IMR-90 (cell line): ENCODE results near the gene MNDA. TPM values are rescaled to one million over a fixed set of nuclear protein-coding genes. Genes with fewer than 3 reads are reported as not detected.

Experiments
- ATAC-seq: fragments of 200-7000 bp; cut with Tn5 transposase; 2 replicates; pipeline ENCODE4 v1.9.1; 2020; ENCODE audit warnings: low read depth, mild to moderate bottlenecking, moderate library complexity
- BruUV-seq: library from RNA; stranded (reverse); fragments of 400-500 nt; replicated peaks from 2 replicates; lab custom pipeline; 2021; lab: Mats Ljungman, UMichigan
- CTCF ChIA-PET: fragments of 300-600 bp; formaldehyde crosslinking; extraction: SDS; loops from one replicate; lab custom pipeline; 2021; ENCODE audit warnings: antibody characterized with exemption; lab: Yijun Ruan, JAX
- POLR2A ChIA-PET: fragments of 300-600 bp; sonication (Branson Sonifier 250); formaldehyde crosslinking; loops from one replicate; lab custom pipeline; 2022; ENCODE audit warnings: antibody characterized with exemption; ENCODE audit not compliant: unreplicated experiment; lab: Charles Lee
- DNase-seq: peaks from one replicate; pipeline ENCODE4 v3.0.0; 2013
- H2AFZ ChIP-seq: replicated peaks from 2 replicates; pipeline ENCODE3; 2013; ENCODE audit warnings: low read length, mild to moderate bottlenecking; ENCODE audit not compliant: poor library complexity
- H2AK5ac ChIP-seq: 2 replicates; pipeline ENCODE4 v1.6.1; 2013; ENCODE audit warnings: low read depth, low read length, inconsistent platforms
- H2AK9ac ChIP-seq: replicated peaks from 2 replicates; pipeline ENCODE3; 2013; ENCODE audit warnings: mild to moderate bottlenecking, low read depth, low read length, moderate library complexity; ENCODE audit not compliant: poor library complexity
- H2BK120ac ChIP-seq: 2 replicates; pipeline ENCODE4 v1.6.1; 2013; ENCODE audit warnings: low read depth, low read length, inconsistent platforms
- H2BK15ac ChIP-seq: 3 replicates; pipeline ENCODE4 v1.6.1; 2013; ENCODE audit warnings: low read depth, low read length, inconsistent platforms
- H2BK20ac ChIP-seq: 2 replicates; pipeline ENCODE4 v1.6.1; 2013; ENCODE audit warnings: low read depth, mild to moderate bottlenecking, inconsistent platforms, low read length, moderate library complexity
- H2BK5ac ChIP-seq: 2 replicates; pipeline ENCODE4 v1.6.1; 2013; ENCODE audit warnings: mild to moderate bottlenecking, low read depth, low read length, inconsistent platforms; ENCODE audit not compliant: poor library complexity, severe bottlenecking
- H3K14ac ChIP-seq: replicated peaks from 2 replicates; pipeline ENCODE4 v1.6.1; 2013; ENCODE audit warnings: low read depth, low read length, inconsistent platforms
- H3K18ac ChIP-seq: 2 replicates; pipeline ENCODE4 v1.6.1; 2013; ENCODE audit warnings: low read depth, low read length, control low read depth
- H3K23ac ChIP-seq: 2 replicates; pipeline ENCODE4 v1.6.1; 2013; ENCODE audit warnings: low read depth, low read length, inconsistent platforms
- H3K27ac ChIP-seq: 2 replicates; pipeline ENCODE4 v1.5.1; 2013; ENCODE audit warnings: mild to moderate bottlenecking, control low read depth, low read length; ENCODE audit not compliant: insufficient read depth
- H3K27me3 ChIP-seq: 2 replicates; pipeline ENCODE4 v1.6.1; 2013; ENCODE audit warnings: low read length; ENCODE audit not compliant: control insufficient read depth, insufficient read depth
- H3K36me3 ChIP-seq: 2 replicates; pipeline ENCODE4 v1.6.1; 2013; ENCODE audit warnings: low read length, mixed read lengths; ENCODE audit not compliant: control insufficient read depth, insufficient read depth
- H3K4ac ChIP-seq: 2 replicates; pipeline ENCODE4 v1.6.1; 2013; ENCODE audit warnings: low read depth, low read length, inconsistent platforms
- H3K4me1 ChIP-seq: 2 replicates; pipeline ENCODE4 v1.6.1; 2013; ENCODE audit warnings: low read length, mixed read lengths; ENCODE audit not compliant: control insufficient read depth, insufficient read depth
- H3K4me2 ChIP-seq: 2 replicates; pipeline ENCODE4 v1.6.1; 2013; ENCODE audit warnings: low read depth, mild to moderate bottlenecking, control low read depth, low read length, moderate library complexity
- H3K4me3 ChIP-seq: 2 replicates; pipeline ENCODE4 v1.5.1; 2013; ENCODE audit warnings: low read depth, mild to moderate bottlenecking, control low read depth, low read length, moderate library complexity; ENCODE audit not compliant: insufficient read depth
- H3K56ac ChIP-seq: 2 replicates; pipeline ENCODE4 v1.6.1; 2013; ENCODE audit warnings: low read length, inconsistent platforms; ENCODE audit not compliant: insufficient read depth; ENCODE audit errors: extremely low read depth
- H3K79me1 ChIP-seq, 2 experiments: 2 replicates each; pipeline ENCODE4 v1.6.1; 2013; ENCODE audit warnings: low read length in 2 of 2, inconsistent platforms in 1 of 2, low read depth in 1 of 2
- H3K9ac ChIP-seq: 2 replicates; pipeline ENCODE4 v1.6.1; 2013; ENCODE audit warnings: low read depth, low read length, control low read depth
- H3K9me1 ChIP-seq: 2 replicates; pipeline ENCODE4 v1.6.1; 2013; ENCODE audit warnings: low read length, inconsistent platforms; ENCODE audit not compliant: insufficient read depth
- H3K9me3 ChIP-seq: 2 replicates; pipeline ENCODE4 v1.6.1; 2013; ENCODE audit warnings: low read length; ENCODE audit not compliant: control insufficient read depth, insufficient read depth
- H4K20me1 ChIP-seq: 2 replicates; pipeline ENCODE4 v1.6.1; 2013; ENCODE audit warnings: low read length, inconsistent platforms; ENCODE audit not compliant: insufficient read depth
- H4K5ac ChIP-seq: 2 replicates; pipeline ENCODE4 v1.6.1; 2013; ENCODE audit warnings: mild to moderate bottlenecking, low read depth, low read length, control low read depth
- H4K8ac ChIP-seq, 2 experiments: 2 replicates each; pipeline ENCODE4 v1.6.1; 2013; ENCODE audit warnings: low read depth in 2 of 2, low read length in 2 of 2, control low read depth in 1 of 2, inconsistent platforms in 1 of 2
- H4K91ac ChIP-seq: 2 replicates; pipeline ENCODE4 v1.6.1; 2013; ENCODE audit warnings: low read depth, low read length, inconsistent platforms; ENCODE audit not compliant: insufficient read depth
- CTCF ChIP-seq: conservative IDR thresholded peaks from 2 replicates; pipeline ENCODE4 v1.5.1; 2012; ENCODE audit warnings: mild to moderate bottlenecking, low read depth, low read length, improper control_type of control experiment
- USF2 ChIP-seq: fragments of 150-350 bp; IDR thresholded peaks from 2 replicates; pipeline ENCODE4 v1.6.1; 2017; ENCODE audit warnings: mild to moderate bottlenecking, antibody characterized with exemption, low read length, low read depth
- WGBS, 2 experiments: methylation state at CpG; one replicate each; pipeline versions ENCODE4 v1.1.5 to v1.1.7; 2013; ENCODE audit warnings: missing lambda C conversion rate in 2 of 2; ENCODE audit not compliant: insufficient read length in 1 of 2; ENCODE audit errors: extremely low coverage in 2 of 2; 5-methylcytosine and 5-hydroxymethylcytosine counted together
- dilution Hi-C: fragments of 300-500 bp; cut with HindIII; formaldehyde crosslinking; loops from one replicate; pipeline ENCODE4 v1.14.3; 2018; ENCODE audit warnings: low sequenced_read_pairs; ENCODE audit not compliant: unreplicated experiment
- in situ Hi-C: fragments of 300-500 bp; cut with MboI; formaldehyde crosslinking; loops from 3 replicates; pipeline ENCODE4 v1.14.3; 2019; ENCODE audit warnings: low sequenced_read_pairs, inconsistent platforms, mixed read lengths
- intact Hi-C: fragments of 100-400 bp; cut with micrococcal nuclease; formaldehyde crosslinking; loops from 2 replicates; pipeline ENCODE4 v1.10.0; 2022
- polyA plus RNA-seq, 3 experiments: library from polyadenylated mRNA; depleted of rRNA; stranded (reverse); fragments of >200 nt; gene quantifications; 2 replicates each; pipeline ENCODE4 v1.2.3, GENCODE V29; 2012; ENCODE audit warnings: low replicate concordance in 1 of 3
- total RNA-seq: library from RNA; depleted of rRNA; stranded (reverse); fragments of >200 nt; gene quantifications from 2 replicates; pipeline ENCODE4 v1.2.3, GENCODE V29; 2012

Gene MNDA
- total and polyA plus RNA-seq, 2 of the 4 experiments (the other 2 are of a cell fraction), result not detected

GRCh38 chr1:158793604-158794003, 37.5 kb upstream of the MNDA start:
- Histone ChIP-seq H2AK9ac (no peak overlapping the region), H3K9me3 (no peaks in the 10 kb centered on the region), H3K9ac (no peak overlapping the region), H3K56ac (no peak overlapping the region), H3K4me2 (no peak overlapping the region), H2BK15ac (no peak overlapping the region), H2AK5ac (no peak overlapping the region), H4K20me1 (no peaks in the 10 kb centered on the region), H4K8ac (no peak overlapping the region), H3K27me3 (no peaks in the 10 kb centered on the region), H2BK20ac (no peak overlapping the region), H2BK5ac (no peak overlapping the region), H3K9me1 (no peaks in the 10 kb centered on the region), H3K4ac (no peak overlapping the region), H3K79me1 (no peaks in the 10 kb centered on the region), H2AFZ (no peak overlapping the region), H3K23ac (no peak overlapping the region), H4K5ac (no peak overlapping the region), H3K36me3 (no peaks in the 10 kb centered on the region), H2BK120ac (no peak overlapping the region), H3K4me3 (no peak overlapping the region), H3K14ac (no peak overlapping the region), H3K4me1 (no peaks in the 10 kb centered on the region), H3K27ac (no peak overlapping the region), H3K18ac (no peak overlapping the region), H4K91ac (no peak overlapping the region)
- ChIA-PET CTCF (no interaction called here), POLR2A (no interaction called here)
- intact Hi-C loops (loop anchor here (10.0 kb wide), 1 partner anchor 281 kb away; the partner anchor contains the start of gene AIM2), dilution Hi-C loops (no loop called here), in situ Hi-C loops (no loop called here)
- WGBS, 2 experiments, result no CpG with 5 or more reads among the region's 2 CpGs
- ATAC-seq (no peak), DNase-seq (no peak)
- no TSS peak for BruUV-seq
- TF ChIP-seq USF2, result no peak
- TF ChIP-seq CTCF, result peak; percentile 22; the same call in 1 of the 2 replicates
